H1 (cell line): ENCODE measurements around the gene CX3CL1. TPM values are rescaled to one million over a fixed set of nuclear protein-coding genes. Genes with fewer than 3 reads are reported as not detected.
"Not testable (repeated sequence)": the region's sequence is repeated elsewhere in the genome, so short reads cannot be mapped to it uniquely, and the experiment has no call there.

Experiments
- CTCF ChIA-PET: fragments of 300-600 bp; sonication (Branson Sonifier 250); formaldehyde crosslinking; loops from one replicate; lab custom pipeline; 2021; ENCODE audit not compliant: partially characterized antibody; lab: Charles Lee
- POLR2A ChIA-PET: fragments of 300-600 bp; sonication (Branson Sonifier 250); formaldehyde crosslinking; loops from one replicate; lab custom pipeline; 2021; ENCODE audit warnings: inconsistent platforms; ENCODE audit not compliant: partially characterized antibody; lab: Charles Lee
- DNase-seq, 2 experiments: peaks; one replicate each; pipeline versions ENCODE4 v3.0.0 to v3.0.0-alpha.2; 2010 to 2022; ENCODE audit warnings: low spot score in 2 of 2, low read depth in 1 of 2, mixed read lengths in 1 of 2
- FAIRE-seq: peaks from 2 replicates; lab custom pipeline; 2011; peaks lifted over from hg19 to GRCh38; lab: Jason Lieb, UNC
- H2AFZ ChIP-seq: 2 replicates; pipeline ENCODE4 v1.8.1; 2012; ENCODE audit warnings: low read length, inconsistent platforms
- H2AK5ac ChIP-seq: 2 replicates; pipeline ENCODE4 v1.6.1; 2013; ENCODE audit warnings: low read depth, low read length
- H2BK120ac ChIP-seq: replicated peaks from 2 replicates; pipeline ENCODE3; 2013; ENCODE audit warnings: low read depth, low read length, inconsistent platforms
- H2BK12ac ChIP-seq: 2 replicates; pipeline ENCODE4 v1.6.1; 2013; ENCODE audit warnings: low read depth, low read length
- H2BK15ac ChIP-seq: 2 replicates; pipeline ENCODE4 v1.6.1; 2013; ENCODE audit warnings: low read length
- H2BK20ac ChIP-seq: 2 replicates; pipeline ENCODE4 v1.6.1; 2013; ENCODE audit warnings: low read length
- H2BK5ac ChIP-seq: 2 replicates; pipeline ENCODE4 v1.6.1; 2013; ENCODE audit warnings: low read depth, low read length
- H3K14ac ChIP-seq: 2 replicates; pipeline ENCODE4 v1.6.1; 2013; ENCODE audit warnings: inconsistent platforms; ENCODE audit not compliant: insufficient read length
- H3K18ac ChIP-seq: 2 replicates; pipeline ENCODE4 v1.6.1; 2013; ENCODE audit warnings: low read length; ENCODE audit errors: extremely low read depth
- H3K23ac ChIP-seq: 2 replicates; pipeline ENCODE4 v1.6.1; 2013; ENCODE audit warnings: inconsistent platforms; ENCODE audit not compliant: insufficient read length
- H3K23me2 ChIP-seq: 2 replicates; pipeline ENCODE4 v1.6.1; 2013; ENCODE audit warnings: low read depth, low read length
- H3K27ac ChIP-seq: 2 replicates; pipeline ENCODE4 v1.6.1; 2011; ENCODE audit warnings: low read depth, low read length, inconsistent platforms
- H3K27me3 ChIP-seq, 4 experiments: replicated peaks in 1 of 4; 1 replicate in 1 of 4; 2 replicates in 3 of 4; pipeline versions ENCODE4 v1.6.1 to v1.8.1; 2011 to 2013; ENCODE audit warnings: low read length in 3 of 4, mild to moderate bottlenecking in 3 of 4, inconsistent platforms in 2 of 4, mixed read lengths in 2 of 4, moderate library complexity in 1 of 4; ENCODE audit not compliant: control insufficient read depth in 3 of 4, insufficient read depth in 3 of 4; ENCODE audit errors: extremely low read depth in 1 of 4
- H3K36me3 ChIP-seq, 4 experiments: 2 replicates each; pipeline versions ENCODE4 v1.6.1 to v1.8.1; 2011 to 2013; ENCODE audit warnings: mild to moderate bottlenecking in 4 of 4, low read length in 3 of 4, moderate library complexity in 2 of 4, control low read depth in 1 of 4, inconsistent platforms in 1 of 4; ENCODE audit not compliant: insufficient read depth in 4 of 4, control insufficient read depth in 2 of 4
- H3K4ac ChIP-seq: replicated peaks from 2 replicates; pipeline ENCODE3; 2013; ENCODE audit warnings: low read length, low read depth, mixed read lengths, inconsistent platforms; ENCODE audit not compliant: insufficient read length
- H3K4me1 ChIP-seq, 4 experiments: replicated peaks in 1 of 4; 1 replicate in 1 of 4; 2 replicates in 3 of 4; pipeline versions ENCODE4 v1.6.1 to v1.8.1; 2011 to 2013; ENCODE audit warnings: low read length in 3 of 4, inconsistent platforms in 2 of 4, mixed read lengths in 1 of 4; ENCODE audit not compliant: insufficient read depth in 4 of 4, control insufficient read depth in 3 of 4
- H3K4me2 ChIP-seq, 2 experiments: 2 replicates each; pipeline versions ENCODE4 v1.6.1 to v1.8.1; 2011 to 2013; ENCODE audit warnings: low read depth in 2 of 2, low read length in 2 of 2, control low read depth in 1 of 2, inconsistent platforms in 1 of 2, mild to moderate bottlenecking in 1 of 2; ENCODE audit not compliant: insufficient read depth in 1 of 2
- H3K4me3 ChIP-seq, 4 experiments: fragments of 200-600, 300-600 bp in 1 of 4; sonication (generic), shearing (Covaris generic), sonication (Bioruptor Twin) in 1 of 4; 2 replicates each; pipeline versions ENCODE4 v1.5.1 to v1.8.1; 2011 to 2016; ENCODE audit warnings: low read length in 4 of 4, low read depth in 3 of 4, control low read depth in 2 of 4, inconsistent platforms in 2 of 4, mild to moderate bottlenecking in 2 of 4, mixed read lengths in 1 of 4, moderate library complexity in 1 of 4; ENCODE audit not compliant: insufficient read depth in 2 of 4; ENCODE audit errors: extremely low read depth in 1 of 4
- H3K56ac ChIP-seq: replicated peaks from 2 replicates; pipeline ENCODE3; 2013; ENCODE audit warnings: low read depth, mild to moderate bottlenecking, mixed read lengths, low read length, inconsistent platforms; ENCODE audit not compliant: insufficient read length
- H3K79me1 ChIP-seq: 2 replicates; pipeline ENCODE4 v1.6.1; 2013; ENCODE audit warnings: low read depth, low read length, control low read depth
- H3K79me2 ChIP-seq, 2 experiments: 2 replicates each; pipeline versions ENCODE4 v1.6.1 to v1.8.1; 2012 to 2013; ENCODE audit warnings: low read length in 2 of 2, mild to moderate bottlenecking in 2 of 2, inconsistent platforms in 1 of 2; ENCODE audit not compliant: insufficient read depth in 2 of 2, control insufficient read depth in 1 of 2
- H3K9ac ChIP-seq, 4 experiments: replicated peaks in 1 of 4; 1 replicate in 1 of 4; 2 replicates in 3 of 4; pipeline versions ENCODE4 v1.6.1 to v1.8.1; 2011 to 2013; ENCODE audit warnings: low read depth in 3 of 4, low read length in 3 of 4, control low read depth in 2 of 4, mild to moderate bottlenecking in 2 of 4, moderate library complexity in 2 of 4, inconsistent platforms in 1 of 4; ENCODE audit errors: extremely low read depth in 1 of 4
- H3K9me3 ChIP-seq, 2 experiments: 2 replicates each; pipeline versions ENCODE4 v1.6.1 to v1.8.1; 2012 to 2013; ENCODE audit warnings: mild to moderate bottlenecking in 2 of 2, moderate library complexity in 2 of 2, control low read depth in 1 of 2, inconsistent platforms in 1 of 2, low read depth in 1 of 2, low read length in 1 of 2, mixed read lengths in 1 of 2; ENCODE audit not compliant: insufficient read depth in 2 of 2
- H4K20me1 ChIP-seq, 2 experiments: replicated peaks in 1 of 2; 2 replicates each; pipeline versions ENCODE3 to v1.8.1; 2011 to 2013; ENCODE audit warnings: inconsistent platforms in 2 of 2, low read length in 2 of 2, mild to moderate bottlenecking in 1 of 2; ENCODE audit not compliant: insufficient read depth in 2 of 2, control insufficient read depth in 1 of 2
- H4K5ac ChIP-seq: 2 replicates; pipeline ENCODE4 v1.6.1; 2013; ENCODE audit warnings: low read length, low read depth, mixed read lengths, inconsistent platforms; ENCODE audit not compliant: insufficient read length
- H4K8ac ChIP-seq: 2 replicates; pipeline ENCODE4 v1.8.0; 2013; ENCODE audit warnings: mild to moderate bottlenecking, moderate library complexity, low read length, inconsistent platforms; ENCODE audit not compliant: insufficient read depth; ENCODE audit errors: extremely low read depth
- H4K91ac ChIP-seq: replicated peaks from 2 replicates; pipeline ENCODE3; 2013; ENCODE audit warnings: low read length, mixed read lengths, inconsistent platforms; ENCODE audit not compliant: insufficient read length
- WGBS, 2 experiments: shearing (Covaris generic) in 1 of 2; methylation state at CpG; one replicate each; pipeline versions ENCODE4 v1.1.6 to v1.1.7; 2013 to 2015; ENCODE audit warnings: low lambda C conversion rate in 2 of 2, mixed read lengths in 2 of 2, inconsistent platforms in 1 of 2, low coverage in 1 of 2, missing lambda C conversion rate in 1 of 2; ENCODE audit not compliant: insufficient replicate concordance in 2 of 2, insufficient coverage in 1 of 2, insufficient read length in 1 of 2; ENCODE audit errors: extremely low coverage in 1 of 2, missing lambda C conversion rate in 1 of 2; 5-methylcytosine and 5-hydroxymethylcytosine counted together
- polyA plus RNA-seq, 7 experiments: library from polyadenylated mRNA; depleted of rRNA in 3 of 7; stranded (reverse) in 5 of 7; unstranded in 2 of 7; fragments of >200 nt in 5 of 7; fragments of 200-250 nt in 2 of 7; gene quantifications; 1 replicate in 5 of 7; 2 replicates in 1 of 7; 4 replicates in 1 of 7; pipeline versions ENCODE4 v1.2.1 to v1.2.3, GENCODE V29; 2011 to 2013; ENCODE audit warnings: missing spikeins in 2 of 7, mixed read lengths in 2 of 7
- total RNA-seq: library from RNA; stranded (reverse); fragmentation: NEBNext Ultra II Directional; extraction: Animal tissue kit (Norgen Biotek cat#: 25700); gene quantifications from 2 replicates; pipeline ENCODE4 v1.2.1, GENCODE V29; 2021

The CX3CL1 gene
- total and polyA plus RNA-seq, 2 of the 8 experiments (the other 6 are each of a cell fraction or from before 2014, with no cell fraction given), result 1.4 to 3.0 TPM

GRCh38 chr16:57344094-57344493 lies 28.2 kb upstream of the CX3CL1 start:
- H4K91ac ChIP-seq, H4K20me1 ChIP-seq, H3K79me2 ChIP-seq, H3K27me3 ChIP-seq, H3K27ac ChIP-seq, H4K8ac ChIP-seq, H3K14ac ChIP-seq, H2BK12ac ChIP-seq, H3K4me3 ChIP-seq, H3K4ac ChIP-seq, H3K9ac ChIP-seq, H3K9me3 ChIP-seq, H3K18ac ChIP-seq, H2AK5ac ChIP-seq, H3K56ac ChIP-seq, H3K36me3 ChIP-seq, H2BK15ac ChIP-seq, H3K79me1 ChIP-seq, DNase-seq, H3K23ac ChIP-seq, H3K4me2 ChIP-seq, H3K4me1 ChIP-seq, H2AFZ ChIP-seq, FAIRE-seq, POLR2A ChIA-PET, H2BK5ac ChIP-seq, H3K23me2 ChIP-seq, H4K5ac ChIP-seq, H2BK120ac ChIP-seq, H2BK20ac ChIP-seq: not testable (repeated sequence)
- 88% methylated on average over 5 of the region's 5 CpGs; no CpG with 5 or more reads in 1 of the 2 experiments for WGBS, 2 experiments
- CTCF ChIA-PET, result interaction anchor here (0.7 to 1.4 kb wide), 3 partner anchors 73 to 905 kb away, joined by 3 to 4 read pairs (median 4); no protein-coding TSS in a partner anchor
